GM12864 (cell line): ENCODE measurements around the gene CTTNBP2NL.

Experiments
- DNase-seq: peaks from one replicate; pipeline ENCODE4 v3.0.0-alpha.2; 2011; ENCODE audit warnings: low read depth
- H3K4me3 ChIP-seq: 2 replicates; pipeline ENCODE4 v1.5.1; 2011; ENCODE audit warnings: mild to moderate bottlenecking, low read depth, low read length, control low read depth
- CTCF ChIP-seq: IDR thresholded peaks from 2 replicates; pipeline ENCODE4 v1.5.1; 2011; ENCODE audit warnings: low read depth, mild to moderate bottlenecking, moderate library complexity, low read length, control low read depth, inconsistent platforms; ENCODE audit errors: missing control alignments

Gene CTTNBP2NL

GRCh38 chr1:112359961-112360767 lies 35.9 kb upstream of the CTTNBP2NL start:
- no peak overlapping the region for H3K4me3 ChIP-seq
- TF ChIP-seq CTCF: no peak
- no peak for DNase-seq

GRCh38 chr1:112363636-112364035 lies 32.4 kb upstream of the CTTNBP2NL start:
- H3K4me3 ChIP-seq: no peak overlapping the region
- DNase-seq: no peak
- TF ChIP-seq CTCF: no peak

- DNase-seq: no peak
- TF ChIP-seq CTCF: no peak
- no peak overlapping the region for H3K4me3 ChIP-seq
Measured at GRCh38 chr1:112368198-112368597, 27.8 kb upstream of the CTTNBP2NL start.

- no peak overlapping the region for H3K4me3 ChIP-seq
- peak; percentile 21 for DNase-seq
- TF ChIP-seq CTCF: peak; percentile 97
Measured at GRCh38 chr1:112369392-112370285, 26.4 kb upstream of the CTTNBP2NL start.

- H3K4me3 ChIP-seq: no peak overlapping the region
- no peak for TF ChIP-seq CTCF
- DNase-seq: no peak
Measured at GRCh38 chr1:112370996-112371395, 25.0 kb upstream of the CTTNBP2NL start.

- TF ChIP-seq CTCF: no peak
- no peak overlapping the region for H3K4me3 ChIP-seq
- DNase-seq: no peak
Measured at GRCh38 chr1:112371775-112372174, 24.2 kb upstream of the CTTNBP2NL start.
